ENCODE measurements around the gene SH3BP2. TPM values are rescaled to one million over a fixed set of nuclear protein-coding genes. Genes with fewer than 3 reads are reported as not detected.
A peak's percentile ranks its signal among the peaks of the same experiment; 100 is the strongest.

The SH3BP2 gene
- total RNA-seq, 1 donor from 2014 or later, result 43.2 TPM

GRCh38 chr4:2867758-2868491 is 75.0 kb downstream of the SH3BP2 start:
- H3K4me1 Mint-ChIP-seq, result peaks cover 87% of the 10 kb centered on the region
- no peaks in the 10 kb centered on the region for H3K27me3 Mint-ChIP-seq
- H3K27ac Mint-ChIP-seq, result no peak overlapping the region
- no peak for TF ChIP-seq CTCF (IDR thresholded peaks at IDR 0.05)
- peaks cover 26% of the 10 kb centered on the region for H3K36me3 Mint-ChIP-seq (ENCODE audit: low read depth)
- no peak overlapping the region for H3K4me3 Mint-ChIP-seq
- DNase-seq (no peak), ATAC-seq (ENCODE audit: low read depth) (no peak)
- ChIA-PET CTCF (no interaction called here), POLR2A (interaction anchor here (0.6 to 1.5 kb wide), 3 partner anchors 23 to 319 kb away, joined by 3 to 5 read pairs (median 3); no protein-coding TSS in a partner anchor)
- H3K9me3 Mint-ChIP-seq, result no peaks in the 10 kb centered on the region
- intact Hi-C loops (cut with micrococcal nuclease), result no loop called here

- peaks cover 26% of the 10 kb centered on the region for H3K36me3 Mint-ChIP-seq (ENCODE audit: low read depth)
- intact Hi-C loops (cut with micrococcal nuclease), result no loop called here
- POLR2A ChIA-PET, result no interaction called here
- no peaks in the 10 kb centered on the region for H3K27me3 Mint-ChIP-seq
- no peaks in the 10 kb centered on the region for H3K9me3 Mint-ChIP-seq
- H3K4me1 Mint-ChIP-seq, result peaks cover 87% of the 10 kb centered on the region
- ATAC-seq (ENCODE audit: low read depth) (no peak), DNase-seq (no peak)
- no peak for TF ChIP-seq CTCF (IDR thresholded peaks at IDR 0.05)
- CTCF ChIA-PET, result no interaction called here
- H3K4me3 Mint-ChIP-seq, result no peak overlapping the region
- no peak overlapping the region for H3K27ac Mint-ChIP-seq
These were observed 76.1 kb downstream of the SH3BP2 start for GRCh38 chr4:2868877-2869487.

GRCh38 chr4:2869659-2870058 is 76.8 kb downstream of the SH3BP2 start:
- H3K9me3 Mint-ChIP-seq, result no peaks in the 10 kb centered on the region
- peaks cover 26% of the 10 kb centered on the region for H3K36me3 Mint-ChIP-seq (ENCODE audit: low read depth)
- no peaks in the 10 kb centered on the region for H3K27me3 Mint-ChIP-seq
- H3K27ac Mint-ChIP-seq, result no peak overlapping the region
- TF ChIP-seq CTCF (IDR thresholded peaks at IDR 0.05), result no peak
- DNase-seq, result no peak
- ATAC-seq (ENCODE audit: low read depth), result no peak
- no peak overlapping the region for H3K4me3 Mint-ChIP-seq
- intact Hi-C loops (cut with micrococcal nuclease), result no loop called here
- ChIA-PET CTCF (no interaction called here), POLR2A (no interaction called here)
- peaks cover 85% of the 10 kb centered on the region for H3K4me1 Mint-ChIP-seq

- no peak for ATAC-seq (ENCODE audit: low read depth)
- ChIA-PET CTCF (no interaction called here), POLR2A (interaction anchor here (0.7 to 1.2 kb wide), 4 partner anchors 10 to 89 kb away, joined by 3 to 6 read pairs (median 4); no protein-coding TSS in a partner anchor)
- H3K36me3 Mint-ChIP-seq (ENCODE audit: low read depth), result peaks cover 26% of the 10 kb centered on the region
- no peak for TF ChIP-seq CTCF (IDR thresholded peaks at IDR 0.05)
- intact Hi-C loops (cut with micrococcal nuclease), result no loop called here
- DNase-seq, result no peak
- peaks cover 82% of the 10 kb centered on the region for H3K4me1 Mint-ChIP-seq
- no peak overlapping the region for H3K27ac Mint-ChIP-seq
- H3K27me3 Mint-ChIP-seq, result no peaks in the 10 kb centered on the region
- H3K4me3 Mint-ChIP-seq, result no peak overlapping the region
- no peaks in the 10 kb centered on the region for H3K9me3 Mint-ChIP-seq
These were observed 77.2 kb downstream of the SH3BP2 start for GRCh38 chr4:2870082-2870481.

GRCh38 chr4:2871466-2871865 is 78.6 kb downstream of the SH3BP2 start:
- Mint-ChIP-seq H3K9me3 (no peaks in the 10 kb centered on the region), H3K4me1 (peaks cover 80% of the 10 kb centered on the region), H3K36me3 (ENCODE audit: low read depth) (peaks cover 36% of the 10 kb centered on the region), H3K27me3 (no peaks in the 10 kb centered on the region), H3K27ac (peak overlapping the region; percentile 76), H3K4me3 (no peak overlapping the region)
- intact Hi-C loops (cut with micrococcal nuclease), result no loop called here
- no peak for TF ChIP-seq CTCF (IDR thresholded peaks at IDR 0.05)
- ATAC-seq (ENCODE audit: low read depth) (no peak), DNase-seq (no peak)
- POLR2A ChIA-PET, result interaction anchor here (0.6 to 1.2 kb wide), 3 partner anchors 11 to 229 kb away, joined by 3 to 6 read pairs (median 6); no protein-coding TSS in a partner anchor
- CTCF ChIA-PET, result interaction anchor here (1.1 kb wide), 1 partner anchor 10 kb away, joined by 3 read pairs; no protein-coding TSS in a partner anchor

Data from activated B cell treated with CpG ODN at 0.5 μM for 24 hours (primary cell).